GM21576 (cell line): ENCODE data around the gene HECTD3.
"Not testable (repeated sequence)": the region's sequence is repeated elsewhere in the genome, so short reads cannot be mapped to it uniquely, and the experiment has no call there.

Source experiments
- ATAC-seq: cut with Tn5 transposase; IDR thresholded peaks from one replicate; pipeline ENCODE4 v1.9.1; 2021; ENCODE audit warnings: mild to moderate bottlenecking, moderate library complexity; ENCODE audit not compliant: unreplicated experiment

HECTD3 gene

GRCh38 chr1:45014321-45015028 lies 3.4 kb upstream of the HECTD3 start:
- no peak for ATAC-seq

GRCh38 chr1:45013551-45014209 lies 2.6 kb upstream of the HECTD3 start:
- ATAC-seq = no peak

GRCh38 chr1:45012639-45013278 lies 1.6 kb upstream of the HECTD3 start:
- no peak for ATAC-seq

- ATAC-seq = peak; percentile 62
Measured at GRCh38 chr1:45011837-45012638, 914 bp upstream of the HECTD3 start, which contains the start of gene UROD. UROD (plus strand) TSS chr1:45012254; CDS start chr1:45012266, 12 bp downstream.

- no peak for ATAC-seq
Measured at GRCh38 chr1:45009956-45010854, 919 bp downstream of the HECTD3 start.

- ATAC-seq = no peak
Measured at GRCh38 chr1:45009296-45009865, 1.7 kb downstream of the HECTD3 start.

GRCh38 chr1:45008516-45008915 lies 2.6 kb downstream of the HECTD3 start:
- no peak for ATAC-seq

- no peak for ATAC-seq
Measured at GRCh38 chr1:45008076-45008475, 3.0 kb downstream of the HECTD3 start.

- ATAC-seq = no peak
Measured at GRCh38 chr1:45007311-45007710, 3.8 kb downstream of the HECTD3 start.

GRCh38 chr1:45005761-45006160 lies 5.4 kb downstream of the HECTD3 start:
- no peak for ATAC-seq

- ATAC-seq = no peak
Measured at GRCh38 chr1:45004281-45004920, 6.7 kb downstream of the HECTD3 start.

GRCh38 chr1:45003741-45004140 lies 7.4 kb downstream of the HECTD3 start:
- no peak for ATAC-seq

- ATAC-seq = no peak
Measured at GRCh38 chr1:45002650-45003645, 8.2 kb downstream of the HECTD3 start.

- ATAC-seq = not testable (repeated sequence)
Measured at GRCh38 chr1:45001576-45001975, 9.5 kb downstream of the HECTD3 start.

GRCh38 chr1:45001011-45001481 lies 10.1 kb downstream of the HECTD3 start:
- no peak for ATAC-seq

- no peak for ATAC-seq
Measured at GRCh38 chr1:44999232-44999631, 11.9 kb downstream of the HECTD3 start.

GRCh38 chr1:44995467-44996238 lies 15.5 kb downstream of the HECTD3 start:
- no peak for ATAC-seq
